GM18499 (cell line): Measurements from ENCODE around the gene RALGAPB.
"Not testable (repeated sequence)": the region's sequence is repeated elsewhere in the genome, so short reads cannot be mapped to it uniquely, and the experiment has no call there.

Experiments used
- ATAC-seq: cut with Tn5 transposase; IDR thresholded peaks from one replicate; pipeline ENCODE4 v1.9.1; 2021; ENCODE audit warnings: moderate number of reproducible peaks; ENCODE audit not compliant: insufficient read depth, unreplicated experiment

RALGAPB gene

DNA sequence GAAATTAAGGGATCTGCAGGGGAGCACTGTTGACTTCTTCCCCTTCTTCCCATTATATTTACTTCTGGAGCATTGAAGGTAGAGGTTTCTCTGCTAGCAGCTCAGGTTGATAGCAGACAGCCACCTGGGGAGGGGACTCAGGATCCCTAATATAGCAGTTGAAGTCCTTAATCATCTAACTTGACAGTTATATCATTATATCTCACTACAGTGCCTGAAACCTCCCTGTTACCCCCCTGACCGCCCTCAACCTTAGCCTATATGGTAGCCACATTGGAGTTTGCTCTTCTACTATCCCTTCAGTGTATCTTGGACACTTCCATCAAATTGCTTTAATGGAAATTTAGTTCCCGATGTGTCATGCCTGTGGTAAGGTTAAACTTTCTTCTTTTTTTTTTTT, 7.0 kb downstream of the RALGAPB start:
- ATAC-seq = no peak

GRCh38 chr20:38485041-38485440, 12.4 kb downstream of the RALGAPB start:
- no peak for ATAC-seq

DNA sequence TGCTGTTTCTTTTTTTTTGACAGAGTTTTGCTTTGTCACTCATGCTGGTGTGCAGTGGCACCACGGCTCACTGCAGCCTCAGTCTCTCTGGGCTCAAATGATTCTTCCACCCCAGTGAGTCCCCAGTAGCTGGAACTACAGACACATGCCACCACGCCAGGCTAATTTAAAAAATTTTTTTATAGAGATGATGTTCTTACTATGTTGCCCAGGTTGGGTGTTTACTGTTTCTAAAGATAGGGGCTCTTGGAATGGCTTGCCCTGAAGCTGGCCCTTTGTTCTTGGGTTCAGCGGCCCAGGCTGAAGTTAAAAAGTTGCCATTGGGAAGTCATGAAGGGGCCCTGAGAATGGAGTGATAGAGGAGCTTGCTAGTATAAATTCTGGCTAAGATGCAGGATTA, 16.5 kb downstream of the RALGAPB start:
- ATAC-seq = no peak

DNA sequence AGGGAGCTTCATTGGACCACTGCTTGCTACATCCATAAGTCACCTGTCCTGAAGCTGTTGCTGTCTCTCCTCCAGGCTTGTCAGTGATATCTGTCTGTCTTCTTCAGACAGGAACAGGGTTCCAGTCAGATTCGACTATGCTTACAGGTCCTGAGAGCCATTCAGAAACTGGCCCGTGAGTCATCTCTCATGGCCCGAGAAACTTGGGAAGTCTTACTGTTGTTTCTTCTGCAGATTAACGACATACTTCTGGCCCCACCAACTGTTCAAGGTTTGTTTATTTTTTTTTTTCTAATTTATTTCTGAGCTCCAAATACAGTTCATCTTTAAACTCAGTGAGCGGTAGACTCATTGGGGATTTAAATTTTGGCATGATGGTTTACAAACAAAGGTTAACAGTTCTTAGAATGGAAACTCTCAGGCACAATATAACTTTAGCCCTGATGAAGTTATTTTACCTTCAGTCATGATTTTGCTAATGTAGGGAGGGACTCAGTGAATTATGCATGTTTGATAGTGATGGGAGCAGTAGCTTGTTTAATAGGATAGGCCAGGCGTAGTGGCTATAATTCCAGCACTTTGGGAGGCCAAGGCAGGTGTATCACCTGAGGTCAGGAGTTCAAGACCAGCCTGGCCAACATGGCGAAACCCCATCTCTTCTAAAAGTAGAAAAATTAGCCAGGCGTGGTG, 24.7 kb downstream of the RALGAPB start:
- no peak for ATAC-seq

- ATAC-seq = no peak
Measured at GRCh38 chr20:38498909-38499308, 26.3 kb downstream of the RALGAPB start.

DNA sequence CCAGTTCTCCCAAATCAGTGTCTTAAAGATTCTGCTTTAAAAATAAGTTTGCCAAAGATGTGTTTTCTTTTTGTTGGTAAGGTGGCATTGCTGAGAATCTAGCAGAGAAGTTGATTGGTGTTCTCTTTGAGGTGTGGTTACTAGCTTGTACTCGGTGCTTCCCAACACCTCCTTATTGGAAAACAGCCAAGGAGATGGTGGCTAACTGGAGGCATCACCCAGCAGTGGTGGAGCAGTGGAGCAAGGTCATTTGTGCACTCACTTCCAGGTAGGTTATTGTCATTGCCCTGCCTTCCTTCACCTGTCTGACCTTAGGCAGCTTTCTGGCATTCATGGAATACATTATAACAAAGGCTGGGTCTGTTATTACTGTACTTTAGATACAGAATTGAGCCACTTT, 26.7 kb downstream of the RALGAPB start:
- ATAC-seq = no peak

- no peak for ATAC-seq
Measured at GRCh38 chr20:38501858-38502436, 29.3 kb downstream of the RALGAPB start.

DNA sequence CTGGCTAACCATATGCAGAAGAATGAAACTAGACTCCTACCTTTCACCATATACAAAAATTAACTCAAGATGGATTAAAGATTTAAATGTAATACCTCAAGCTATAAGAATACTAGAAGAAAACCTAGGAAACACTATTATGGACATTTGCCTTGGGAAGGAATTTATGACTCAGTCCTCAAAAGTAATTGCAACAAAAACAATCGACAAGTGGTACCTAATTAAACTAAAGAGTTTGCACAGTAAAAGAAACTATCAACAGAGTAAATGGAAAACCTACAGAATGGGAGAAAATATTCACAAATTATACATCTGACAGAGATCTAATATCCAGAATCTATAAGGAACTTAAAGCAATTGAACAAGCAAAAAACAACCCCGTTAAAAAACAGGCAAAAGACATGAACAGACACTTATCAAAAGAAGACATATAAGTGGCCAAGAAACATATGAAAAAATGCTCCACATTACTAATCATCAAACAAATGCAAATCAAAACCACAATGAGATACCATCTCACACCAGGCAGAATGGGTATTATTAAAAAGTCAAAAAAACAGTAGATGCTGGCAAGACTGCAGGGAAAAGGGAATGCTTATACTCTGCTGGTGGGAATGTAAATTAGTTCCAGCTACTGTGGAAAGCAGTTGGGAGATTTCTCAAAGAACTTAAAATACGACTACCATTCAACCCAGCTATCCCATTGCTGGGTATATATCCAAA, 31.9 kb downstream of the RALGAPB start:
- no peak for ATAC-seq

DNA sequence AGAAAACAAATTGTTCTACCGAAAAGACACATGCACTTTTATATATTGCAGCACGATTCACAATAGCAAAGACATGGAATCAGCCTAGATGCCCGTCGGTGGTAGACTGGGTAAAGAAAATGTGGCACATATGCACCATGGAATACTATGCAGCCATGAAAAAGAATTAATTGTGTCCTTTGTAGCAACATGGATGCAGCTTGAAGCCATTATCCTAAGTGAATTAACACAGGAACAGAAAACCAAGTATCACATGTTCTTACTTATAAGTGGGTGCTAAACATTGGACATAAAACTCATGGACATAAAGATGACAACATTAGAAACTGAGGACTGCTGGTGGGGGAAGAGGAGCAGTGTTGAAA, 32.4 kb downstream of the RALGAPB start:
- no peak for ATAC-seq

DNA sequence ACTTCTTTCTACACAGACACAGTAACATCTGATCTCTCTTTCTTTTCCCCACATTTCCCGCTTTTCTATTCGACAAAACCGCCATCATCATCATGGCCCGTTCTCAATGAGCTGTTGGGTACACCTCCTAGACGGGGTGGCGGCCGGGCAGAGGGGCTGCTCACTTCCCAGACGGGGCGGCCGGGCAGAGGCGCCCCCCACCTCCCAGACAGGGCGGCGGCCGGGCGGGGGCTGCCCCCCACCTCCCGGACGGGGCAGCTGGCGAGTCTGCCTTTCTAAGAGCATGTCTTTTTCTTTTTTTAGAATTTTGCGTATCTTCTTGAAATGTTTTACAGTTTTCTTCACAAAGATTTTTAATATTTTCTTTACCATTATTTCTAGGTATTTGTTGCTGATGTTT, 39.1 kb downstream of the RALGAPB start:
- ATAC-seq = not testable (repeated sequence)

DNA sequence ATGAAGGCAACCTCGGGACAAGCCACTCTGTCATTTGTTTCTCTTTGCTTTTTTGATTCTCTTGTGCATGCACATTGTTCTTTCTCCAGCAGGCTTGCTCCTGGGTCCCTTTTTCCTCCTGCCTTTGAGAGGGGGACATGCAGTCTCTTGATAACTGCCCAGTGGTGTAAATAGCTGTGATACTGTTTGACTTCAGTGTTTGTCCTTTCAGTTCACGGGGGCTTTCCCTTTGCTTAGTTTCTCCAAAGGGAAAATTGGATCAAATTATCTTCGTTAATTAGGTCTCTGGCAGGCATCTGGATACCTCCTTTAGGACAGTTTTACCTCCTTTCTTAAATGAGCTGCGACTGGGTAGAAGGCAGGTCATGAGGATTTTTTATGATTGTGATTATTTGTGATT, 41.5 kb downstream of the RALGAPB start:
- ATAC-seq = no peak

DNA sequence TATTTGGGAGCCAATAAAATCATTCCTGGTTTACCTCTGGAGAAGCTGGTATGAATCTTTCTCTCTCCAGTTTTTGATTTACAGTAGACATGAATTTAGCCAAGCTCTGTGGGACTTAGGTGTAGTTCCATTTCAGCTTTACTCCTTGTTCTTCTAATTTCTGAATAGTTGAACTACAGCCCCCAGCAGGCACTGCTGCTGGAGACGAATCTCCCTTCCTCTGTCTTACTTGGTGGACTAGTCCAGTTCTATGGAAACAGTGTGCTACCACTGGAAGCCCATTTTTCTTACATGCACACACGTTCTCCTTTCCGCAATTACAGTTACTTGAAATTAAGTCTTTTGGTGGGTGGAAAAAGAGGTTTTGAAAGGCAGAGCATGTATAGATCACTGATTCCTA, 42.3 kb downstream of the RALGAPB start:
- no peak for ATAC-seq

GRCh38 chr20:38515631-38516030, 43.0 kb downstream of the RALGAPB start:
- no peak for ATAC-seq

- ATAC-seq = no peak
Measured at GRCh38 chr20:38519426-38519825, 46.8 kb downstream of the RALGAPB start.

DNA sequence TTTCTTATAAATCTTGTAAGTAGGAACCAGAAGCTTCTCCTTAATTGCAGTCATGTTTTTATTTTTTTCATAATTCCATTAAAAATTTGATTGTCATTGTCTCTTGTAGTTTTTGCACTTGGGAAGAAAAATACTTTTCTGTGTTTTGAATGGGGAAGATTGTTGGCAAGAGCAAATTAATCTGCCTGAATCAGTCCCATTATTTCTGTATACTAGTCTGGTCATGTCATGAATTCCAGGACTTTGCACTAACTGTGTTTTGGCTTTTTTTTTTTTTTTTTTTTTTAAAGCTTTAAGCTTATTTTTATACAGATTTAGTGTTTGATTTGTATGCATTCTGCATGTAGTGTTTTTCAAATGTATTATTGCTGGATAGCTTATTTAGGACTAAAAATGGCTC, 47.6 kb downstream of the RALGAPB start:
- no peak for ATAC-seq

GRCh38 chr20:38523697-38524096, 51.1 kb downstream of the RALGAPB start:
- ATAC-seq = no peak

- ATAC-seq = no peak
Measured at GRCh38 chr20:38528167-38528566, 55.5 kb downstream of the RALGAPB start.

- no peak for ATAC-seq
Measured at GRCh38 chr20:38531021-38531420, 58.4 kb downstream of the RALGAPB start.

DNA sequence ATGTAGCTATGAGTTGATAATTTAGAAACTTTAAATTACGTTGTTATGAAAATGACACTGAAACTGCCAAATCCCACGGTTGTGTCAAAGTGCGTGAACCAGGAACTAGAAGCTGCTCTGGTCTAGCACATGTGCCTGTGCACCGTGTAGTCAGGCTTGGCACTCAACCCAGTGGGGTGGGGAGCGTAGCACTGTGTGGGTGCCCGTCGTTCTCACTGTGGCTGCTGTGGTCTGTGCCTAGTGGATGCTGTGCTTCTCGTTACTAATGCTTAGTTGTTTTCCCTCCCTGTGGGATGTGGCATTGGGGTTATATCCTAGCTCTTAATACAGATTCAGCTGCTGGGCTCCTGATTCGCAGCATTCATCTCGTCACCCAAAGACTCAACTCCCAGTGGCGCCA, 62.1 kb downstream of the RALGAPB start:
- ATAC-seq = no peak

DNA sequence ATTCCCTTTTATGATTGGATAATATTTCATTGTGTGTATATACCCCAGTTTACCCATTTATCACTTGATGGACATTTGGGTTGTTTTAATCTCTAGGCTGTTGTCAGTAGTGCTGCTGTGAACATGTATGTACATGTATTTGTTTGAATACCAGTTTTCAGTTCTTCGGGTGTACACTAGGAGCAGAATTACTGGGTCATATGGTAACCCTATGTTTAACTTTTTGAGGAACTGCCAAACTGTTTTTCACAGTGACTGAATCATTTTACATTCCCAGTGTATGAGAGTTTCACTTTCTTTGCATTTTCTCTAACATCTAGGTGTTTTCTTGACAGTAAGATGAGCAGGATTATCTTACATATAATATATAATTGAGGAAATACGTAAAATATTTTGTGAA, 63.7 kb downstream of the RALGAPB start:
- ATAC-seq = no peak

DNA sequence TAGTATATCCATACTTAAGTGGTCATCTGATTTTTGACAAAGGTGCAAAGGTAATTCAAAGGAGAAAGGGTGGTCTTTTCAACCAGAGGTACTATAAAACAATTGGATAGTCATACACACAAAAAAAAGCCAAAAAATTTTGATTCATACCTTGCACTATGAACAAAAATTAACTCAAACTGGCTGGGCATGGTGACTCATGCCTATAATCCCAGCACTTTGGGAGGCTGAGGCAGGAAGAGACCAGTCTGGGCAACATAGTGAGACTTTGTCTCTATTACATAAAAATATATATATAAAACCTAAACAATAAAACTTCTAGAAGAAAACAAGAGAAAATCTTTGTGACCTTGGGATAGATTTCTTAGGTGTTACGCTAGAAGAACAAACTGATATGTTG, 64.5 kb downstream of the RALGAPB start:
- ATAC-seq = no peak

DNA sequence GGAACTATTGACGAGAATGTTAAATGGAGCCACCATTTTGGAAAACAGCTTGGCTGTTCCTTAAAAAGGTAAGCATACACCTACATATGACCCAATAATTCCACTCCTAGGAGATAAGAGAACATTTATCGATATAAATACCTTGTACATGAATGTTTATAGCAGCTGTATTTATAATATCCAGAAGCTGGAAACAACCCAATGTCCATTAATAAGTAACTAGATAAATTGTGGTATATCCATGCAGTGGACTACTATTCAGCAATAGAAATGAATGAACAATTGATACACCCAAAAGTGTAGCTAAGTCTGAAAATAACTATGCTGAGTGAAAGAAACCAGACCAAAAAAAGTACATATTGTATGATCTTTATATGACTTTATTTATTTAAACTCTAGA, 66.1 kb downstream of the RALGAPB start:
- no peak for ATAC-seq
